COLO829 (cell line): Measurements from ENCODE around the gene ACKR2.

ENCODE experiments used
- DNase-seq: peaks from one replicate; pipeline ENCODE4 v3.0.0; 2012; ENCODE audit warnings: low spot score

ACKR2 gene

GRCh38 chr3:42809202-42809601 is at the start of gene ACKR2:
ACKR2 (plus strand) TSS chr3:42809445; CDS start chr3:42864503, 55,058 bp downstream.
- no peak for DNase-seq

- DNase-seq = no peak
Observed at GRCh38 chr3:42762046-42762724, 47.1 kb upstream of the ACKR2 start.

- DNase-seq = no peak
Observed at GRCh38 chr3:42763021-42763420, 46.2 kb upstream of the ACKR2 start.

- no peak for DNase-seq
Observed at GRCh38 chr3:42764115-42764514, 45.1 kb upstream of the ACKR2 start.

GRCh38 chr3:42764561-42765295 is 44.5 kb upstream of the ACKR2 start:
- DNase-seq = no peak

- DNase-seq = no peak
Observed at GRCh38 chr3:42769477-42770131, 39.6 kb upstream of the ACKR2 start.

GRCh38 chr3:42771271-42771670 is 38.0 kb upstream of the ACKR2 start:
- DNase-seq = no peak

GRCh38 chr3:42772670-42773408 is 36.4 kb upstream of the ACKR2 start, which contains the start of gene CCDC13:
CCDC13 (minus strand) TSS chr3:42773253; CDS start chr3:42758345, 14,908 bp downstream.
- DNase-seq = peak; percentile 74

- no peak for DNase-seq
Observed at GRCh38 chr3:42773409-42773751, 35.9 kb upstream of the ACKR2 start.

- no peak for DNase-seq
Observed at GRCh38 chr3:42778644-42779043, 30.6 kb upstream of the ACKR2 start.

- DNase-seq = no peak
Observed at GRCh38 chr3:42780398-42780797, 28.8 kb upstream of the ACKR2 start.

- DNase-seq = peak; percentile 91
Observed at GRCh38 chr3:42780892-42781700, 28.1 kb upstream of the ACKR2 start.

GRCh38 chr3:42786212-42786611 is 23.0 kb upstream of the ACKR2 start:
- DNase-seq = no peak

- no peak for DNase-seq
Observed at GRCh38 chr3:42786631-42787030, 22.6 kb upstream of the ACKR2 start.

GRCh38 chr3:42790714-42791229 is 18.5 kb upstream of the ACKR2 start:
- DNase-seq = no peak

GRCh38 chr3:42795621-42796181 is 13.5 kb upstream of the ACKR2 start:
- DNase-seq = peak; percentile 88

- no peak for DNase-seq
Observed at GRCh38 chr3:42796332-42796885, 12.8 kb upstream of the ACKR2 start.

- no peak for DNase-seq
Observed at GRCh38 chr3:42799376-42799775, 9.9 kb upstream of the ACKR2 start.

GRCh38 chr3:42800251-42800650 is 9.0 kb upstream of the ACKR2 start:
- no peak for DNase-seq

GRCh38 chr3:42801048-42801620 is 8.1 kb upstream of the ACKR2 start:
- DNase-seq = no peak
